NCI-H1105 (cell line): ENCODE data around the gene PSMB3.

ENCODE experiments used
- DNase-seq: peaks from one replicate; lab custom pipeline; 2025; lab: John Stamatoyannopoulos, UW

The PSMB3 gene

GRCh38 chr17:38796451-38797157, 44.1 kb downstream of the PSMB3 start:
- no peak for DNase-seq

- DNase-seq: no peak
Measured at GRCh38 chr17:38797158-38797490, 44.6 kb downstream of the PSMB3 start.

GRCh38 chr17:38797828-38798227, 45.3 kb downstream of the PSMB3 start:
- DNase-seq: no peak

DNA sequence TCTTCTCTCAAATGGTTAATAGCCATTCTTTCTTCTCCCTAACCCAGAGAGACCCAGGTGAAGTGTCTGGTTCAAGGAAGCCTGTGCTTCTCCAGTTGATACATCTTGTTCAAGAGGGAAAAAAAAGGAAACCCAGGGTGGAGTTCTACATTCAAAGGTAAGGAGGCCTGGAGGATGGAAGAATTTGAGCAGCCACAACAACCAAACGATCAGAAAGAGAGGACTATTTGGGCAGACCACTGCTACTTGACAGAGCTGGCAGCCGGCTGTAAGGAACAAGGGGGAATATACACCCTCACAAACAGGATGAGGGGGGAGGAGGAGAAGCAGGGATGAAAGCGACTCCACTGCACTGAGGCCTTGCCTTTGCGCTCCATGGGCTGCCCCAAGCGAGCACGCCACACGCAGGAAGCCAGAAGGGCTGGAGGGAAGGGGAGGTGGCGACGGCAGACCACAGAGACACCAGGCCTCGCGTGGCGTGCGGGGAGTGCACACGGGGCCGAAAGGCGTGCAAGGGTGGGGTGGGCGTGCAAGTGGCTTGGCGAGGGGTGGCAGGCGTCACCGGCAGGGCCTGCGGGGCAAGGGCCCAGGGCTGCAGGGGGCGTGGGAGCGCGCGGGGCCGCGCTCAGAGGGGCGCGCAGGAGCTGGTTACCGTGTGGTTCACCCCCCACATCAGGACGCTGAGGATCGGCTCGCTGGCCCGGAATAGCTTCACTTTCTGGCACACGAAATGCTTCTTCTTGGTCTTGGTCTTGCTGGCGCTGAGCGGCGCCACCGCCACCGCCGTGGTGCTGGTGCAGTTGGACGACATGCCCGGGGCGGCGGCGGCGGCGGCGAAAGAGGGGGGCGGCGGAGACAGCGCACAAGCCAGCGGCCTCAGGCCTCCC, 46.3 kb downstream of the PSMB3 start:
- no peak for DNase-seq

GRCh38 chr17:38799501-38800236, 47.1 kb downstream of the PSMB3 start, which contains the start of gene PIP4K2B:
PIP4K2B (minus strand) TSS chr17:38799556; CDS start chr17:38799424, 132 bp downstream.
- peak; percentile 97 for DNase-seq

GRCh38 chr17:38800237-38800760, 47.8 kb downstream of the PSMB3 start:
- DNase-seq: no peak

GRCh38 chr17:38809828-38810227, 57.3 kb downstream of the PSMB3 start:
- DNase-seq: no peak
